ENCODE measurements around the gene TLE2. TPM values are rescaled to one million over a fixed set of nuclear protein-coding genes. Genes with fewer than 3 reads are reported as not detected.

Gene TLE2
- total RNA-seq, 1 experiment from 2014 or later, result 35.6 TPM

DNA sequence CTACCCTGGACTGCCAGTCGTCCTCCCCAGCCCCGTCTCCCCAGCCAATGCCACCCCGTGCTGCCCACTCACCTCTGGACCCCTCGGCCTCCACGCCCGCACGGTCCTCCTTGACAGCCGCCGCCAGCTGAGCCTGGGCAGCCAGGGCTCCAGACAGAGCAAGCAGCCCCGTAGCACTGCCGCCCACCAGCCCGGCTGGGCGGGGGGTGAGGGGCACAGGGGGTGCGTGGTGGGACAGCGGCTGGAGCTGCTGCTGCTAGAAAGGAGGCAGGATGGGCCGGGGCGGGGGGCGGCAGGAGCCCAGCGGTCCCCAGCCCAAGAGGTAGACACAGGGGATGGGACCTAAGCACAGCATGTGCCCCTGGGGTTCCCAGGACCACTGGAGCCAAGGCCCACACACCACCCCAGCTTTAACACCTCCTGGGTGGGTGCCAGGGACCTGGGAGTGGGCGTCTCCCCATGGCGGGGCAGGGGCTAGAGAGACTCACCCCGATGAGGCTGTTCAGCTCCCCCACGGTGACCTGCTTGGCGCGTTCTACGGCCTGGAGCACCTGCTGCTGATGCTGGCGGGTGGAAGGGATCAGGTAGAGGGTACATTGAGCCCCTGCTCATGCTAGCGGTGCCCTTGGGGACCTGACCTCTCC lies 9.7 kb downstream of the TLE2 start:
- no peak overlapping the region for H2AFZ ChIP-seq (ENCODE audit: low read depth, low read length, poor library complexity, severe bottlenecking)
- H4K20me1 ChIP-seq (ENCODE audit: insufficient read depth), result no peaks in the 10 kb centered on the region
- no peak overlapping the region for H3K27ac ChIP-seq (ENCODE audit: low read depth, low read length)
- ATAC-seq (no peak), DNase-seq (ENCODE audit: low read depth, low spot score) (no peak)
- no TSS peak for BruUV-seq (replicated peaks)
- H3K4me2 ChIP-seq (ENCODE audit: low read length), result no peak overlapping the region
- H3K9ac ChIP-seq (ENCODE audit: low read length), result no peak overlapping the region
- H3K79me2 ChIP-seq (ENCODE audit: insufficient read depth, low read length), result no peaks in the 10 kb centered on the region
- H3K4me3 ChIP-seq (replicated peaks in 1 of 2; ENCODE audit: low read depth in 1 of 2, low read length in 2 of 2), result no peak overlapping the region
- POLR2A ChIA-PET, result no interaction called here
- RAD21 ChIA-PET (ENCODE audit: low non-redundant PET in 1 of 2, low total read pairs in 2 of 2, uncharacterized antibody in 2 of 2, unreplicated experiment in 2 of 2), result no interaction called here
- no peaks in the 10 kb centered on the region for H3K27me3 ChIP-seq (ENCODE audit: insufficient read depth, low read length)
- intact Hi-C loops (cut with micrococcal nuclease), result no loop called here
- H3K9me2 ChIP-seq (ENCODE audit: insufficient read depth), result no peaks in the 10 kb centered on the region
- no peaks in the 10 kb centered on the region for H3K4me1 ChIP-seq (ENCODE audit: control insufficient read depth in 1 of 2, insufficient read depth in 2 of 2, low read length in 2 of 2)
- CTCF ChIA-PET, result no interaction called here
- TF ChIP-seq CEBPB (IDR thresholded peaks at IDR 0.05; ENCODE audit: low read depth) (no peak), JUND (IDR thresholded peaks at IDR 0.05) (no peak), EZH2 (IDR thresholded peaks at IDR 0.05) (no peak), CBX3 (IDR thresholded peaks at IDR 0.05; ENCODE audit: low read depth) (no peak), POLR2AphosphoS5 (IDR thresholded peaks at IDR 0.05; ENCODE audit: low read depth, low read length) (no peak), SP1 (IDR thresholded peaks at IDR 0.05; ENCODE audit: low read depth) (no peak), EGR1 (IDR thresholded peaks at IDR 0.05; ENCODE audit: low read depth) (no peak), POLR2A (IDR thresholded peaks at IDR 0.05; ENCODE audit: borderline replicate concordance, extremely low read depth, insufficient read depth, insufficient read length) (no peak), YY1 (IDR thresholded peaks at IDR 0.05; ENCODE audit: extremely low read depth, insufficient replicate concordance, low read depth, low read length) (no peak), ELF1 (IDR thresholded peaks at IDR 0.05; ENCODE audit: borderline replicate concordance, low read depth) (no peak)
- TF ChIP-seq, protein P1, sequence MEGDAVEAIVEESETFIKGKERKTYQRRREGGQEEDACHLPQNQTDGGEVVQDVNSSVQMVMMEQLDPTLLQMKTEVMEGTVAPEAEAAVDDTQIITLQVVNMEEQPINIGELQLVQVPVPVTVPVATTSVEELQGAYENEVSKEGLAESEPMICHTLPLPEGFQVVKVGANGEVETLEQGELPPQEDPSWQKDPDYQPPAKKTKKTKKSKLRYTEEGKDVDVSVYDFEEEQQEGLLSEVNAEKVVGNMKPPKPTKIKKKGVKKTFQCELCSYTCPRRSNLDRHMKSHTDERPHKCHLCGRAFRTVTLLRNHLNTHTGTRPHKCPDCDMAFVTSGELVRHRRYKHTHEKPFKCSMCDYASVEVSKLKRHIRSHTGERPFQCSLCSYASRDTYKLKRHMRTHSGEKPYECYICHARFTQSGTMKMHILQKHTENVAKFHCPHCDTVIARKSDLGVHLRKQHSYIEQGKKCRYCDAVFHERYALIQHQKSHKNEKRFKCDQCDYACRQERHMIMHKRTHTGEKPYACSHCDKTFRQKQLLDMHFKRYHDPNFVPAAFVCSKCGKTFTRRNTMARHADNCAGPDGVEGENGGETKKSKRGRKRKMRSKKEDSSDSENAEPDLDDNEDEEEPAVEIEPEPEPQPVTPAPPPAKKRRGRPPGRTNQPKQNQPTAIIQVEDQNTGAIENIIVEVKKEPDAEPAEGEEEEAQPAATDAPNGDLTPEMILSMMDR (IDR thresholded peaks at IDR 0.05 in 2 of 3, conservative IDR thresholded peaks at IDR 0.05 in 1 of 3; ENCODE audit: borderline replicate concordance in 1 of 3, insufficient read depth in 1 of 3, low read depth in 2 of 3, low read length in 2 of 3), result no peak
- TF ChIP-seq, protein P2, sequence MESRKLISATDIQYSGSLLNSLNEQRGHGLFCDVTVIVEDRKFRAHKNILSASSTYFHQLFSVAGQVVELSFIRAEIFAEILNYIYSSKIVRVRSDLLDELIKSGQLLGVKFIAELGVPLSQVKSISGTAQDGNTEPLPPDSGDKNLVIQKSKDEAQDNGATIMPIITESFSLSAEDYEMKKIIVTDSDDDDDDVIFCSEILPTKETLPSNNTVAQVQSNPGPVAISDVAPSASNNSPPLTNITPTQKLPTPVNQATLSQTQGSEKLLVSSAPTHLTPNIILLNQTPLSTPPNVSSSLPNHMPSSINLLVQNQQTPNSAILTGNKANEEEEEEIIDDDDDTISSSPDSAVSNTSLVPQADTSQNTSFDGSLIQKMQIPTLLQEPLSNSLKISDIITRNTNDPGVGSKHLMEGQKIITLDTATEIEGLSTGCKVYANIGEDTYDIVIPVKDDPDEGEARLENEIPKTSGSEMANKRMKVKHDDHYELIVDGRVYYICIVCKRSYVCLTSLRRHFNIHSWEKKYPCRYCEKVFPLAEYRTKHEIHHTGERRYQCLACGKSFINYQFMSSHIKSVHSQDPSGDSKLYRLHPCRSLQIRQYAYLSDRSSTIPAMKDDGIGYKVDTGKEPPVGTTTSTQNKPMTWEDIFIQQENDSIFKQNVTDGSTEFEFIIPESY (IDR thresholded peaks at IDR 0.05; ENCODE audit: extremely low read depth, insufficient replicate concordance, low read length), result no peak
- H3K36me3 ChIP-seq (ENCODE audit: control insufficient read depth in 1 of 2, insufficient read depth in 2 of 2, low read length in 2 of 2), result no peaks in the 10 kb centered on the region
- H3K9me3 ChIP-seq (ENCODE audit: control insufficient read depth in 1 of 2, insufficient read depth in 1 of 2, low read depth in 1 of 2, low read length in 2 of 2), result no peaks in the 10 kb centered on the region

Data from HCT116 (cell line).